HEK293 (cell line): Measurements from ENCODE around the gene KSR1.

ENCODE experiments used
- CTCF ChIA-PET: fragments of 350-600 bp; formaldehyde crosslinking; extraction: SDS; loops from one replicate; lab custom pipeline; 2021; ENCODE audit warnings: antibody characterized with exemption; lab: Yijun Ruan, JAX
- POLR2A ChIA-PET: fragments of 300-600 bp; formaldehyde crosslinking; extraction: SDS; loops from one replicate; lab custom pipeline; 2020; ENCODE audit warnings: antibody characterized with exemption, inconsistent platforms; lab: Yijun Ruan, JAX
- H3K27ac ChIP-seq: fragments of 200-500 bp; sonication (Bioruptor generic); 2 replicates; pipeline ENCODE4 v1.5.1; 2014; ENCODE audit warnings: low read depth, low read length, control low read depth, inconsistent platforms; ENCODE audit errors: extremely low read depth
- H3K36me3 ChIP-seq, 2 experiments: fragments of 200-500 bp in 1 of 2; sonication (Bioruptor generic) in 1 of 2; 1 replicate in 1 of 2; 2 replicates in 1 of 2; pipeline ENCODE4 v1.5.1; 2014 to 2017; ENCODE audit warnings: inconsistent platforms in 2 of 2, low read length in 2 of 2; ENCODE audit not compliant: control insufficient read depth in 2 of 2, insufficient read depth in 1 of 2
- H3K4me1 ChIP-seq: fragments of 200-500 bp; sonication (Bioruptor generic); 2 replicates; pipeline ENCODE4 v1.5.1; 2014; ENCODE audit warnings: mild to moderate bottlenecking, low read length, inconsistent platforms; ENCODE audit not compliant: control insufficient read depth, insufficient read depth
- H3K4me3 ChIP-seq: 2 replicates; pipeline ENCODE4 v1.5.1; 2011; ENCODE audit warnings: low read depth, mild to moderate bottlenecking, control low read depth, low read length, moderate library complexity
- H3K9me3 ChIP-seq: fragments of 200-500 bp; sonication (Bioruptor generic); 2 replicates; pipeline ENCODE4 v1.5.1; 2014; ENCODE audit warnings: low read depth, low read length, inconsistent platforms; ENCODE audit not compliant: control insufficient read depth, insufficient read depth
- AEBP2 ChIP-seq: fragments of 450-650 bp; formaldehyde crosslinking; IDR thresholded peaks from 2 replicates; pipeline ENCODE4 v1.5.1; 2016; ENCODE audit warnings: missing biosample characterization, missing genetic modification characterization, borderline replicate concordance
- PBX3 ChIP-seq: sonication (generic); formaldehyde crosslinking; IDR thresholded peaks from 2 replicates; pipeline ENCODE4 v1.8.1; 2022; ENCODE audit warnings: mild to moderate bottlenecking, moderate library complexity, missing genetic modification reagents
- SCRT2 ChIP-seq: fragments of 450-650 bp; formaldehyde crosslinking; IDR thresholded peaks from 2 replicates; pipeline ENCODE4 v1.5.1; 2016; ENCODE audit warnings: missing biosample characterization, missing genetic modification characterization
- YY1 ChIP-seq: fragments of 450-650 bp; formaldehyde crosslinking; IDR thresholded peaks from 2 replicates; pipeline ENCODE4 v1.5.1; 2018; ENCODE audit warnings: missing biosample characterization, missing genetic modification characterization
- ZBTB10 ChIP-seq: fragments of 450-650 bp; formaldehyde crosslinking; IDR thresholded peaks from 2 replicates; pipeline ENCODE4 v1.5.1; 2016; ENCODE audit warnings: missing biosample characterization, missing genetic modification characterization
- ZFHX2 ChIP-seq: fragments of 450-650 bp; formaldehyde crosslinking; conservative IDR thresholded peaks from 2 replicates; pipeline ENCODE4 v1.5.1; 2016; ENCODE audit warnings: missing biosample characterization, missing genetic modification characterization
- ZIC2 ChIP-seq: fragments of 450-650 bp; formaldehyde crosslinking; IDR thresholded peaks from 2 replicates; pipeline ENCODE4 v1.5.1; 2016; ENCODE audit warnings: missing biosample characterization, missing genetic modification characterization
- ZNF121 ChIP-seq: fragments of 450-650 bp; formaldehyde crosslinking; IDR thresholded peaks from 2 replicates; pipeline ENCODE4 v1.5.1; 2016; ENCODE audit warnings: missing biosample characterization, missing genetic modification characterization
- ZNF19 ChIP-seq: fragments of 450-650 bp; formaldehyde crosslinking; IDR thresholded peaks from 2 replicates; pipeline ENCODE4; 2016; ENCODE audit warnings: missing biosample characterization, missing genetic modification characterization, low read depth
- ZNF211 ChIP-seq: fragments of 450-650 bp; formaldehyde crosslinking; IDR thresholded peaks from 2 replicates; pipeline ENCODE4 v1.5.1; 2016; ENCODE audit warnings: low read depth, missing biosample characterization, missing genetic modification characterization
- ZNF266 ChIP-seq: fragments of 450-650 bp; formaldehyde crosslinking; IDR thresholded peaks from 2 replicates; pipeline ENCODE4 v1.5.1; 2016; ENCODE audit warnings: missing biosample characterization, missing genetic modification characterization, low read depth
- ZNF280C ChIP-seq: fragments of 450-650 bp; formaldehyde crosslinking; IDR thresholded peaks from 2 replicates; pipeline ENCODE4 v1.5.1; 2016; ENCODE audit warnings: missing biosample characterization, missing genetic modification characterization
- ZNF280D ChIP-seq: fragments of 450-650 bp; formaldehyde crosslinking; IDR thresholded peaks from 2 replicates; pipeline ENCODE4 v1.5.1; 2016; ENCODE audit warnings: missing biosample characterization, missing genetic modification characterization
- ZNF394 ChIP-seq: fragments of 450-650 bp; formaldehyde crosslinking; IDR thresholded peaks from 2 replicates; pipeline ENCODE4 v1.5.1; 2016; ENCODE audit warnings: missing biosample characterization, missing genetic modification characterization, mild to moderate bottlenecking, moderate library complexity, borderline replicate concordance
- ZNF423 ChIP-seq: fragments of 450-650 bp; formaldehyde crosslinking; IDR thresholded peaks from 2 replicates; pipeline ENCODE4 v1.5.1; 2016; ENCODE audit warnings: missing biosample characterization, missing genetic modification characterization
- ZNF513 ChIP-seq: fragments of 450-650 bp; IDR thresholded peaks from 2 replicates; pipeline ENCODE4 v1.5.1; 2018; ENCODE audit warnings: missing biosample characterization, missing genetic modification characterization
- ZNF571 ChIP-seq: fragments of 450-650 bp; formaldehyde crosslinking; IDR thresholded peaks from 2 replicates; pipeline ENCODE4 v1.5.0; 2017; ENCODE audit warnings: missing biosample characterization, missing genetic modification characterization
- ZNF623 ChIP-seq: fragments of 450-650 bp; formaldehyde crosslinking; IDR thresholded peaks from 2 replicates; pipeline ENCODE4 v1.5.1; 2016; ENCODE audit warnings: missing biosample characterization, missing genetic modification characterization
- ZNF837 ChIP-seq: fragments of 450-650 bp; formaldehyde crosslinking; IDR thresholded peaks from 2 replicates; pipeline ENCODE4 v1.5.1; 2016; ENCODE audit warnings: missing biosample characterization, missing genetic modification characterization

KSR1 gene

GRCh38 chr17:27613433-27613832, 157.2 kb downstream of the KSR1 start:
- TF ChIP-seq ZNF266 (tag by site-specific recombination) (no peak), SCRT2 (no peak), ZNF623 (tag by site-specific recombination) (no peak), ZNF423 (tag by site-specific recombination) (no peak), ZNF571 (tag by site-specific recombination) (no peak), ZNF513 (no peak), ZIC2 (tag by site-specific recombination) (no peak)
- POLR2A ChIA-PET, result interaction anchor here (1.1 kb wide), 1 partner anchor 8 kb away, joined by 3 read pairs; no protein-coding TSS in a partner anchor
- Histone ChIP-seq H3K4me1 (no peaks in the 10 kb centered on the region), H3K4me3 (no peak overlapping the region), H3K36me3 (peaks cover 4 to 85% of the 10 kb centered on the region in 2 experiments), H3K27ac (no peak overlapping the region), H3K9me3 (no peaks in the 10 kb centered on the region)
- CTCF ChIA-PET, result interaction anchor here (1.1 to 20.8 kb wide), 3 partner anchors 10 to 37 kb away, joined by 6 to 267 read pairs (median 40); no protein-coding TSS in a partner anchor

- CTCF ChIA-PET, result interaction anchor here (1.1 to 20.8 kb wide), 3 partner anchors 12 to 265 kb away, joined by 3 to 267 read pairs (median 40); no protein-coding TSS in a partner anchor
- H3K4me1 ChIP-seq, result no peaks in the 10 kb centered on the region
- no peaks in the 10 kb centered on the region for H3K9me3 ChIP-seq
- TF ChIP-seq ZNF121 (tag by site-specific recombination) (no peak), PBX3 (CRISPR knock-in tag) (no peak), YY1 (tag by site-specific recombination) (no peak), ZNF423 (tag by site-specific recombination) (no peak), ZNF837 (tag by site-specific recombination) (no peak), ZNF19 (tag by site-specific recombination) (no peak), ZNF211 (no peak), ZNF394 (tag by site-specific recombination) (no peak), ZNF623 (tag by site-specific recombination) (no peak)
- POLR2A ChIA-PET, result no interaction called here
- no peak overlapping the region for H3K4me3 ChIP-seq
- H3K27ac ChIP-seq, result no peak overlapping the region
- peaks cover 8 to 79% of the 10 kb centered on the region in 2 experiments for H3K36me3 ChIP-seq
Measured at GRCh38 chr17:27615121-27615520, 158.9 kb downstream of the KSR1 start.

- ChIA-PET POLR2A (no interaction called here), CTCF (interaction anchor here (0.6 to 20.8 kb wide), 3 partner anchors 13 to 137 kb away, joined by 4 to 267 read pairs (median 40); no protein-coding TSS in a partner anchor)
- Histone ChIP-seq H3K27ac (no peak overlapping the region), H3K9me3 (no peaks in the 10 kb centered on the region), H3K4me3 (no peak overlapping the region), H3K4me1 (no peaks in the 10 kb centered on the region), H3K36me3 (peaks cover 8 to 80% of the 10 kb centered on the region in 2 experiments)
- TF ChIP-seq ZNF280C (tag by site-specific recombination) (no peak), AEBP2 (no peak), ZNF280D (tag by site-specific recombination) (no peak), ZFHX2 (tag by site-specific recombination) (no peak), ZBTB10 (tag by site-specific recombination) (no peak)
Measured at GRCh38 chr17:27616414-27616813, 160.2 kb downstream of the KSR1 start.
